HG03064 (cell line): ENCODE measurements around the gene FUZ.

Experiments used
- ATAC-seq: cut with Tn5 transposase; IDR thresholded peaks from one replicate; pipeline ENCODE4 v1.9.1; 2021; ENCODE audit warnings: low read depth; ENCODE audit not compliant: unreplicated experiment

FUZ gene

GRCh38 chr19:49786376-49786820 lies 26.7 kb downstream of the FUZ start:
- no peak for ATAC-seq

- no peak for ATAC-seq
Observed at GRCh38 chr19:49782515-49782914, 30.6 kb downstream of the FUZ start.

DNA sequence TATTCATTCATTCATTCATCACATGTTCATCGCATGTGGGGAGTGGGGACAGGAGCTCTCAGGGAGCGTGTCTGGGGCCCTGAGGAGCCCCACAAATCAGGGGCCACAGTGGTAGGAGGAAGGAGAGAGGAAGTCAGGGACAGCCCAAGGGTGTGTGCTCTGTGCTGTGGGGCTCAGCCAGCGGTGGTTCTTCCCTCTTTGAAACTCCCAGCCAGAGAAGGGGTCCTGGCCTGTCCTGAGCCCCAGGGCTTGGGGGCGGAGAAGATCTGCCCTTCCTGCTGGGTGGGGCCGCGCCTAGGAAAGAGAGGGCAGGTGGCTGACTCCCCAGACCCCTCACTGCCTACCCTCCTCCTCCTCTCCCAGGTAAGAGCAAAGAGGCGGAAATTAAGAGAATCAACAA lies 31.7 kb downstream of the FUZ start:
- no peak for ATAC-seq

GRCh38 chr19:49780861-49781260 lies 32.2 kb downstream of the FUZ start:
- ATAC-seq: no peak

- ATAC-seq: no peak
Observed at GRCh38 chr19:49779731-49780555, 33.1 kb downstream of the FUZ start.

GRCh38 chr19:49776371-49776764 lies 36.7 kb downstream of the FUZ start:
- no peak for ATAC-seq

DNA sequence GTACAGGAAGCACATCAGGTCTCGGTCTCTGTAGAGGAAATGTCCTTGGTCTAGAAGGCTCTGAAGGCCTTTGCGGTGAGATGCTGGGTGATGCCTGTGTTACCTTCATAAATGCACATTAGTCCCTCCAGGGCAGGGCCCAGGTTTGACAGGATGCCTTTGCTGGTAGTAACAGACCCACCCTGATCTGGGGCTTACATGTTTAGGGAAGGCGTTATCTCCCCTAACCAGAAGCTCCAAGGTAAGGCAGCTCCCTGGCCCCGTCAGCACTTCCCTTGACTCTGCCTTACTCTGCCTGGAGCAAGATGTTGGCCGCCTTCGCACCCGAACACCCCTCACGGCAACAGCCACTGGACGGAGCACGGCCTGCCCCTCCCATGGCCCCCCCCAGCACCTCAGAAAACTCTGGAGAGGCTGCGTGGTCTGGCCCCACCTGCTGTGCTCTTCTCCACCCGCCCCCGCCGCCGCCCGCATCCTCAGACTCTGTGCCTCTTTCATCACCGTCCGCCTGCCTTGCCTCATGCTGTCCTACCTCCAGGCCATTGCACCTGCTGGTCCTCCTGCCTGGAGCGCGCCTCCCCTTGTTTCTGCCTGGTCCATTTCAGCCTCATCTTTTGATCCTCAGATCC lies 37.2 kb downstream of the FUZ start:
- ATAC-seq: no peak

DNA sequence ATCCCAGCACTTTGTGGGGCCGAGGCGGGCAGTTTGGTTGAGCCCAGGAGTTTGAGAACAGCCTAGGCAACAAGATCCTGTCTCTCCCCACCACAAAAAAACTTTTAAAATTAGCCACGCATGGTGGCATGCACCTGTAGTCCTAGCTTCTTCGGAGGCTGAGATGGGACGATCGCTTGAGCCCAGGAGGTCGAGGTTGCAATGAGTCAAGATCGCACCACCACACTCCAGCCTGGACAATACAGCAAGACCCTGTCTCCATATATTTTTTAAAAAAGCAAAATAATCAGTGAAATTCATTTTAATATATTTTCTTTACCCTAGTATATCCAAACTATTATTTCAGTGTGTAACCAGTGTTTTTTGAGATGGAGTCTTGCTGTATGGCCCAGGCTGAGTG lies 38.1 kb downstream of the FUZ start:
- no peak for ATAC-seq

DNA sequence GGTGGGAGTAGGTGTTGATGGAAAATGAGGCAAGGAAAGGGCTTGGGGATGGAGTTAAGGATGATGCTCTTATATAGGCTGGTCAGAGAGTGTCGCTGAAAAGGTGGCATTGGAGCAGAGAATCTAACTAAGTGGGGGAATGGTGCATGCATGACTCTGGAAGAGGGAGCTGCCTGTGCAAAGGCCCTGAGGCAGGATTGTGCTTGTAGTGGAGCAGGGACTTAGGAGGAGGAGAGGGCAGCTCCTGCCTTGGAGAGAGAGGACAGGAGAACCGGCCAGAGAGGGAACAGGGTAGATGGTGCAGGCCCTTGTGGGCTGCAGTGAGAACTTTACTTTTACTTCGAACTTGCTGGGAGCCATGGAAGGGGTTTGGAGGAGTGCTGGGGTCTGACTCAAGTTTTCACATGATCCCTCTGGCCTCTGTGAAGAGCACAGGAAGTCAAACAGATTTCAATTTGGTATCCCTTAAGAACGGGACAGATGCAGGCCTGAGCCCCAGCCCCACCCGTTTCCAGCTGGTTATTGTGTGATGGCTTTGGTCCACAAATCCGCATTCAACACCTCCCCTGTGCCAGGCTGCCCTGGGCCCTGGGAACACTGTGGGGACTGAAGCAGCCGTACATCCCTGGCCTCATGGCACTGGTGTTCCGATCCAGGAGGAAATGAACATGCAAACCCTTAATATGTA lies 39.3 kb downstream of the FUZ start:
- ATAC-seq: no peak

- no peak for ATAC-seq
Observed at GRCh38 chr19:49772850-49773432, 40.2 kb downstream of the FUZ start.

- ATAC-seq: no peak
Observed at GRCh38 chr19:49771674-49772139, 41.4 kb downstream of the FUZ start.

- ATAC-seq: no peak
Observed at GRCh38 chr19:49770529-49770928, 42.6 kb downstream of the FUZ start.

GRCh38 chr19:49767967-49768581 lies 45.0 kb downstream of the FUZ start:
- no peak for ATAC-seq

- ATAC-seq: no peak
Observed at GRCh38 chr19:49767381-49767780, 45.7 kb downstream of the FUZ start.

GRCh38 chr19:49766930-49767299 lies 46.2 kb downstream of the FUZ start, which contains the start of gene AP2A1:
Gene AP2A1 (plus strand): TSS chr19:49767001. CDS start chr19:49767134, 133 bp downstream.
- no peak for ATAC-seq

DNA sequence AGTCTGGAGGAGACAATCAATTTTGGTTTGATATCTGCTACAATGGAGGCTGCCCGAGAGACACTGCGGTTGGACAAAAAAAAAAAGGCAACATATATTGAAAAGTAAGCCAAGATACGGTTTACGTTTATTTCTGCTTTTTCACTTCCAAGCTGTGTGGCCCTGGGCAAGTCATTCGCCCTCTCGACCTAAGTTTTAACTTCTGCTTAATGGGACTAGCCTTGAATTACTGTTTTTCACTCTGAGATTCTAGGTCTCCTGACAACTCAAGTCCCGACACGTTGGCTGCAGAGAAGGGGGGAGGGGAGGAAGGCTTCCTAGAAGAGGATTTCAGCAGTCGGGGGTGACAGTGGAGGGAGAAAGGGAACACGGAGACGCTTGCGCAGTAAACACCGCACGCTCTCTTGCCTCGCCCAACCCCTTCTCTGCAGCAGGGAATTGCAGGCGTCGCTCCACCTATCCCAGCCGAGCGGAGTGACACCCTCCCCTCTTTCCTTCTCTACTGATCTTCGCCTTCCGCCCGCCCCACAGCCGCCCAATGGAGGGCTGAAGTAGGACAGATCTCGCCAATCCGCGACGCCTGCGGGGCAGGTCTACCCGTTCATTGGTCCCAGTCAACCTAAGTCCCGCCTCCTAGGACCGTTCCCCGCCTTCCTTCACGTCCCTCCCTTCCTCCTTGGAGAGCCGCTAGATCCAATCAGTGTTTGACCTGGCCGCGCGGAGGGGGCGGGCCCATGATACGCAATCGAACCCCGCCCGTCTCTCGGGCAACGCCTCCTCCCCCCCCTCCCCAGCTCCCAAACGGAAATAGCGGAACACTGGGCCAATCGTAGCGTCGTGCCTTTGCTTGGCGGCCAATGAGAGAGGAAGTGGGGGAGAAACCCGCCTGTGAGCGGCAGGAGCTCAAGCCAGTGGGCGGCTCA lies 46.8 kb downstream of the FUZ start:
- peak; percentile 81 for ATAC-seq

DNA sequence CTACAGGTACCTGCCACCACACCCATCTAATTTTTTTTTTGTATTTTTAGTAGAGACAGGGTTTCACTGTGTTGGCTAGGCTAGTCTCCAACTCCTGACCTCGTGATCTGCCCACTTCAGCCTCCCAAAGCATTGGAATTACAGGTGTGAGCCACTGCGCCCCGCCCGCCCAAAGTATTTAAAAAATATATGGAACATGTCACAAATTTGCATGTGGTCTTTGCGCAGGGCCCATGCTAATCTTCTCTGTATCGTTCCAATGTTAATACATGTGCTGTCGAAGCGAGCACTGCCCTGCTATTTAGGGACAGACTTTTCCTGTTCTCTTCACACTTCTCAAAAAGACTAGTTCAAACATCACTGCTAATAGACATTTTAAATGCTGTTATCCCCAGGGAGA lies 48.8 kb downstream of the FUZ start:
- ATAC-seq: no peak

DNA sequence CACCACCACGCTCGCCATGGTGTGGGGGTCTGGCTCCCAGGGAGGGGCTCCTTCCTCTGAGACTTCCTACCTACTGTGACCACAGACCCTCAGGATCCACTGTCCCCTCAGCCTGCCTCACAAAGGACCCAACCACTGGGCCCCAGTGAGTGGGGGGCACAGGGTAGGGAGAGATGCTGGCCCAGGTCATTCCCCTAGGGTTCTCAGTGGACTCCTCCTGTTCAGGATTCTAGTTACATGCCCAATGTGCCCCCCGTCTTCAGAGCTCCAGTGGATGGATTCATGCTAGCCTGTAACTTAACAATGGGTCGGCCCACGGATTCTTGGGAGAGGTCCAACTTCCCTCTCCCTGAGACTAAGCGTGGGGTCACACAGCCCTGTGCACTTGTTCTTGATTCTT lies 49.9 kb downstream of the FUZ start, which contains the start of gene TSKS:
TSKS (minus strand) TSS at position 77 of the 400 bp plus-strand sequence; CDS start at position 18, 59 bp downstream.
- ATAC-seq: no peak

DNA sequence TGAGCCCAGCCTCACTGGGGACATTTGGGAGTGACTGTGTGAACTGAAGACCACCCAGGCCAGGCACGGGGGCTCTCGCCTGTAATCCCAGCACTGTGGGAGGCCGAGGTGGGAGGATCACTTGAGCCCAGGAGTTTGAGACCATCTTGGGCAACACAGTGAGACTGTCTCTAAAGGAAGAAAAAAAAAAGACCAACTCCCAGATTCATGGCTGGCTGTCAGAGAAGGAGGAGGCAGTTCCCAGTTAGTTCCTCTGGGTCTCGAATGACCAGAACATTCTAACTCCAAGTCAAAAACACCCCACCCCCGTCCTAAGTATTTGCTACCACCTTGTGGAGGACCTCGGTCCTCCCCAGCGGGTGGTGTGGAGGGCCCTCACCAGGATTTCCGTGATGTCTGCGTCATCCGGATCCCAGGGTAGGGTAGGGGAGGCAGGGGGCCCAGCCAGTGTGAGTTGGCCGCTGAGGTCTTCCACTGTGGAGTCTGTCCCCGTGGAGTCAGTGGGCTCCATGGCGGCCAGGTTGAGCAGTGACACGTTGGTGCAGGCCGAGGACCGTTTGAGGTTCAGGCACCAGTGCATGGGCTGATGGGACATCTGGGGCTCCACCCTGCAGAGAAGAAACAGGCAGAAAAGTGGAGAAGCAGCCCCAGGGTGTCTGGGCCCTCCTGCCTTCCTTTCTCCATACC lies 51.3 kb downstream of the FUZ start:
- no peak for ATAC-seq
